Subcutaneous abdominal adipose tissue (tissue), 5 donors: ENCODE measurements around the gene TP73.

ENCODE experiments used
- H3K27ac ChIP-seq: one replicate; pipeline ENCODE4 v1.7.0; 2013; ENCODE audit warnings: low read depth, mild to moderate bottlenecking, inconsistent platforms, low read length, moderate library complexity
- H3K27me3 ChIP-seq, 5 donors: one replicate each; pipeline ENCODE4 v1.7.0; 2013; ENCODE audit warnings: low read length in 5 of 5, inconsistent platforms in 1 of 5; ENCODE audit not compliant: control insufficient read depth in 5 of 5, insufficient read depth in 4 of 5
- H3K36me3 ChIP-seq, 5 donors: one replicate each; pipeline ENCODE4 v1.7.0; 2013; ENCODE audit warnings: low read length in 5 of 5; ENCODE audit not compliant: control insufficient read depth in 5 of 5, insufficient read depth in 5 of 5
- H3K4me1 ChIP-seq, 5 donors: one replicate each; pipeline ENCODE4 v1.7.0; 2013; ENCODE audit warnings: low read length in 5 of 5, mild to moderate bottlenecking in 3 of 5, moderate library complexity in 1 of 5; ENCODE audit not compliant: control insufficient read depth in 5 of 5, insufficient read depth in 5 of 5
- H3K4me3 ChIP-seq, 5 donors: one replicate each; pipeline ENCODE4 v1.7.0; 2013; ENCODE audit warnings: low read length in 5 of 5, low read depth in 1 of 5
- H3K9ac ChIP-seq, 5 donors: one replicate each; pipeline ENCODE4 v1.7.0; 2013; ENCODE audit warnings: low read length in 5 of 5, mild to moderate bottlenecking in 4 of 5, moderate library complexity in 3 of 5
- H3K9me3 ChIP-seq, 5 donors: one replicate each; pipeline ENCODE4 v1.7.0; 2013; ENCODE audit warnings: low read length in 5 of 5; ENCODE audit not compliant: control insufficient read depth in 5 of 5
- donor health status: healthy.
- donor health status: healthy.
- donor health status: healthy.
- donor health status: healthy.
- donor health status: healthy.

The TP73 gene

DNA sequence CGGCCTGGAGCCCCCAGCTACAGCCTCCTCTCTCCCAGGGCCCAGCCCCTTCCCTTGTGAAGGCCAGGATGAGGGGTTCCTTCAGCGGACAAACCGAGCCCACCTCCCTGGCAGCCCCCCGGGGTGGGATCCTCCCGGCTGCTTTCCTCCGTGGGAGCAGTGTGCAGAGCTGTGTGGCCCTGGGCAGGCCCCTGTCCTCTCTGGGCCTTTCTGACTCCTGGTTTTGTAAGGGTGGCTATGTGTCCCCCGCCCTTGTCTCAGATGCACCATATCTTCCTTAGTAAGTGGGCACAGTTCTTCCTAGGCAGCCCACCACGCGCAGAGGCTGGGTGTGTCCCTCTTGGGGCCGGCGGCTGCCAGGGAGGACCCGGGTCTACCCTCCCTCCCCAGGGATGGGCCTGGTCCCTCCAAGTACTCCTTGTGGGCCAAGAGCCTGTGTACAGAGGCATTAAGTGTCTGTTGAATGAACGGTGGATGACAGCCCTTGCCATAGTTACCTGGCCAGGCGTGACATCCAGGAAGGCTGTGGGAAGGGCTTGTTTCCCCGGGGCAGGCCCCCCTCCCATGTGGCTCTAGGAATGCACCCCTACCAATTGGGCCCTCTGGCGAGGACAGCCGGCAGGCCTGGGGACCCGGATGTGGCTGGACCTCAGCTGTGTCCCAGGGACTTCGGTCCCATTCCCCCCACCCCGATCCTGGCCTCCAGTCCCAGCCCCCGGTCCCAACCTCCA lies 124.1 kb downstream of the TP73 start:
- Histone ChIP-seq H3K27ac (no peak overlapping the region), H3K27me3 (no peaks in the 10 kb centered on the region), H3K4me3 (no peak overlapping the region), H3K9ac (no peak overlapping the region), H3K4me1 (peaks cover 0 to 30% (median 21%) of the 10 kb centered on the region in 5 donors), H3K9me3 (no peaks in the 10 kb centered on the region), H3K36me3 (peaks cover 0 to 44% (median 34%) of the 10 kb centered on the region in 5 donors)

DNA sequence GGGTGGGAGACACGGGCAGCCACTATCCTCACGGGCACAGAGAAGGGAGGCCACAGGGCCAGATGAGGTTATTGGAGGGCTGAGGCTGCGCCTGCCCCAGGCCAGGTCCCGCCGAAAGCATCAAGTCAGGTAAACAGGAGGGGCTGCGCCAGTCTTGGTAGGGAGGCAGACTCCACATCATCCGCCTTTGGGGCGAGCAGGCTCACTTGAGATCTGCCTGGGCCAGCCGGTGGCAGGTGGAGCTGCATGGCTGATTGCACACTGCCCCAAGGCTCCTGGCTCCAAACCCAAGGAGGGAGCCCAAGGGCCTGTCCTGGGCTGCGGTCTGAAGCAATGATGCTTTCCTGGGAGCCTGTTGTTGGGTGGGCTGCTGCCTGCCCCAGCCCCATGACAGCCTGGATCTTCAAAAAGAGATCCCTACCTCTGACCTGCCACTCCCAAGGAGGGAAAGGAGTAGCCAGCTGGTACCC lies 124.8 kb downstream of the TP73 start:
- peaks cover 0 to 51% (median 41%) of the 10 kb centered on the region in 5 donors for H3K36me3 ChIP-seq

DNA sequence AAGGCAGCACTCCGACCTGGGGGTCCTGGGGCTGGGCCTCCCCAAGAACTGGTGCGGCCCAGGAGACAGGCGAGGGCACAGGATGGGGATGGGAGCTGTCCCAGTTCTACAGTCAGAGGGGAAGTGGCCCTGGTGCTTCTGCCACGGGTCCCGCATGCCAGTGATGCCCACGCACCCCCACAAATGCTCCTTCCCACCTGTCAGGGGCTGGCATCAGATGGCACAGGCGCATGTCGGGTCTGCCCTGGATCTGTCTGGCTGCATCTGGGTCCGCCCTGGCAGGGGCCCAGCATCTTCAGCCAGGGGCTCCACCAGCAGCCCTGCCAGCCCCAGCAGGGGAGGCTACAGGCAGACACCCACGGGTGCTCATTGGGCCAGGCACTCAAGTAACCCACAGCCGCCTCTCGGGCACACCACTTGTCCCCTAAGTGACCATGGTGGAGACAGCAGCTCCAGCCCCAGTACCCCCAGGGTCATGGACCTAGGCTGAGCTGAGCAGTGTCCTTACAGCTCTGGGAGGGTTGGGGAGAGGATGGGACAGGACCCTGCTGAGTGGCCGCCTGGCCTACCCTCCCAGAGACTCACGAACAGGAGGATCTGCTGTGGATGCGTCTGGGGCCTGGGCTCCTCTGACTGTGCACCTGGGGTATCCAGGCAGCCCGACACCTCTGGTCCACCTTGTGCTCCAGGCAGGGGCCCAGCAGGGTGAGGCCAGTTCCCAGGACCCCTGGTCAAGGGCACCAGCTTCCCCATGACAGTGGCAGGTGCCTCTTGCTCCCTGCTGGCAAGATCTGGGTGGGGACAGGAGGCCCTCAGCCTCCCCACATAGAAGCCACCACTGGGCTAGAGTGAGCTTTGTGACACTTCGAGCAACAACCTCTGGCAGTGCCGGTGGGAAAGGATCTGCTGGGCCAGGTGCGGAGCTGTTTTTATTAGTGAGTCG lies 125.6 kb downstream of the TP73 start:
- Histone ChIP-seq H3K9ac (no peak overlapping the region), H3K4me1 (peaks cover 0 to 18% (median 10%) of the 10 kb centered on the region in 5 donors), H3K4me3 (no peak overlapping the region), H3K27ac (no peak overlapping the region), H3K9me3 (no peaks in the 10 kb centered on the region), H3K36me3 (peaks cover 0 to 59% (median 49%) of the 10 kb centered on the region in 5 donors), H3K27me3 (no peaks in the 10 kb centered on the region)

More for the DNA sequence above, 124.8 kb downstream of the TP73 start:
- no peak overlapping the region for H3K9ac ChIP-seq
- H3K27me3 ChIP-seq: no peaks in the 10 kb centered on the region
- H3K4me1 ChIP-seq: peaks cover 0 to 22% (median 14%) of the 10 kb centered on the region in 5 donors
- H3K9me3 ChIP-seq: no peaks in the 10 kb centered on the region
- no peak overlapping the region for H3K27ac ChIP-seq
- no peak overlapping the region for H3K4me3 ChIP-seq

DNA sequence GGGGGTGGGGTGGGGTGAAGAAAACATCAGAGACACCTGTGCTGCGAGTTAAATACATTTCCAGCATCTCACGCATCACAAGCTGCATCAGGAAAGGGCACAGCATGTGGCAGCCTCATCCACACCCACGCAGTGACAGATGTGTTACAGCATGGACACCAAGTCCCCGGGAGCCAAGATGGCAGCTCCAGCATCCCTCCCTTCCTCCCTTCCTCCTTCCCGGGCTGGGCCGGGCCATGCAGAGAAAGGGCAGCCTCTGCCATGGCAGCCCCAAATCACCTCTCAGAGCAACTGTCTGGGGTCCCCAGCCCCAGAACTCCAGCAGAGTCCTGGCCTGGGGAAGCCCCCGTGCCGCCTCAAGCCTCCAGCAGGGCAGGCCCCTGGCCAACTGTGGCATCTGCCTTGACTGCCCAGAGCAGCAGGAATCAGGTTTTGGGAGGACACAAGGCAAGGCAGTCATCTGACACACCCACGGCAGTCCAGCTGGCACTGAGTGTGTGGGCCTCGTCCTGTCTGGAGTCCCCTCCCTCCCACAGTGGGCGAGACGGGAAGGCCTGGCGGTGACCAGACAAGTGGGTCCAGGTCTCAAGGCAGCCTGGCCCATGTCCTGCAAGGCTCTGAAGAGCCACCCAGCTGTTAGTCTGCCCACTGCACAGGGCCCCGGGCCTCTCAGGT lies 126.4 kb downstream of the TP73 start:
- H3K36me3 ChIP-seq: peaks cover 0 to 67% (median 55%) of the 10 kb centered on the region in 5 donors
- no peak overlapping the region for H3K27ac ChIP-seq
- no peaks in the 10 kb centered on the region for H3K9me3 ChIP-seq
- H3K4me3 ChIP-seq: no peak overlapping the region
- no peak overlapping the region for H3K9ac ChIP-seq
- H3K27me3 ChIP-seq: no peaks in the 10 kb centered on the region
- peaks cover 0 to 12% (median 9%) of the 10 kb centered on the region in 5 donors for H3K4me1 ChIP-seq

DNA sequence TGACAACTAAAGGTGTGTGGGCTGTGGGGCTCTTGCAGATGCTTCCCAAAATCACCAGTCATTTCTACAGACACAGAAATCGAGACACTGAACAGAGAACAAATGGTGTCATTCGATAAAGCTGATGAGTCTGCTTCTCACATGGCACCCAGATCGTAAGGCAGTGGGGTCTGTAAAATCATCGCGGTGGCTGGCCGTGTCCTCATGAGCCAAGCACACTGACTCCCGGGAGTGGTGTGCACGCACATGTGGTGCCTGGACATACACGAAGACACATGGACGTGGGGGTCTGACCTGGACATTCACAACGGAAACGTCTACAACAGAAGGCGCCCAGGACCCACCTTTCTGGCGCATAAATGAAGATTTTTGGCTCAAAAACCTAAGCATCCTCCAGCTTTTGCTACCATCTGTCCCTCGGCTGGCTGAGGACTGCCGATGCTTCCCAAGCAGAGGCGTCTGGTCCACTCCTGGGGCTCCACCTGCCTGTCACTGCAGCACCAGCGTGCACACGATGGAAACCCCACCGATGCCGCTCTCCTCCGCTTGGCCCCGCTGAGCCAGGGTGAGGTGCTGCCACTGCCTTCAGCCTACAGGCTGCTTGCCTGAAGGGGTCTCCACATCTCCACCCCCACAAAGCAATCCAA lies 127.1 kb downstream of the TP73 start:
- Histone ChIP-seq H3K4me1 (peaks cover 0 to 12% (median 9%) of the 10 kb centered on the region in 5 donors), H3K9ac (no peak overlapping the region), H3K36me3 (peaks cover 0 to 74% (median 62%) of the 10 kb centered on the region in 5 donors)

DNA sequence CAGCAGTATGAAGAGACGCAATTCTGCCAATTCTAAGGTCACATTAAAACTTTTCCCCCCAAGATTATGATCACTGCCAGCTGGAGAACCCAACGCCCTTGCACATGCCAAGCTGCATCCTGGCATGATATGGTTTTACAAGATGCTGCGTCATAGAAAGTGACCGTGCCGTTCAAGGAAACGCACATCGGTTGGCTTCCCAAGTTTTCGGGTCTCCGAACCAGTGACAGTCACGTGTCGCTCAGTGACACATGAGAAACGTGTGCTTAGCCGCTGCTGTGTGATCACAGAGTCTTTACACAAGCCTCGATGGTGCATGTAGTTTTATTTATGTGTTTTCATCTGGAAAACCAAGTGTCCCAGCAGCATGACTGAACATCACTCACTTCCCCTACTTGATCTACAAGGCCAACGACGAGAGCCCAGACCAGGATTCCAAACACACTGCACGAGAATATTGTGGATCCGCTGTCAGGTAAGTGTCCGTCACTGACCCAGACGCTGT lies 127.6 kb downstream of the TP73 start:
- peaks cover 0 to 79% (median 67%) of the 10 kb centered on the region in 5 donors for H3K36me3 ChIP-seq
- peaks cover 0 to 10% (median 9%) of the 10 kb centered on the region in 5 donors for H3K4me1 ChIP-seq
- H3K27ac ChIP-seq: no peak overlapping the region
- no peaks in the 10 kb centered on the region for H3K27me3 ChIP-seq
- H3K9me3 ChIP-seq: no peaks in the 10 kb centered on the region
- no peak overlapping the region for H3K4me3 ChIP-seq
- H3K9ac ChIP-seq: no peak overlapping the region

More for the DNA sequence above, 127.1 kb downstream of the TP73 start:
- H3K27me3 ChIP-seq: no peaks in the 10 kb centered on the region
- H3K4me3 ChIP-seq: no peak overlapping the region
- H3K27ac ChIP-seq: no peak overlapping the region
- H3K9me3 ChIP-seq: no peaks in the 10 kb centered on the region

DNA sequence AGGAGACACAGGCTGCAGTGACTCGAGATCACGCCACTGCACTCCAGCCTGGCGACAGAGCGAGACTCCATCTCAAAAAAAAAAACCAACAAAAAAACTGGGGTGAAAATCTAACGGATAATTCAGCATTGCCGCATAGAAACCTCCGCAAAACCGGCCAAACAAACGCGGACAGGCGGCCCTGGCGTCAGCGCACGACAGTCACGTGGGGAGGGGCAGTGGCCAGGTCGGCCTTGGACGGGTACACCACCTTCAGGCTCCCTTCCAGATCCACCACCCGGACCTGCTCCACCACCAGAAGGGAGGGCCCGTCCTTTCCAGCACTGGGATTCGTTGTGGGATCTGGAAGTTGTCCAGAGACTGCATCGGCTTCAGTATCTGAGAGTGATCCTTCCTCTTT lies 128.6 kb downstream of the TP73 start:
- H3K4me3 ChIP-seq: no peak overlapping the region
- H3K9ac ChIP-seq: no peak overlapping the region
- no peak overlapping the region for H3K27ac ChIP-seq
- no peaks in the 10 kb centered on the region for H3K27me3 ChIP-seq
- H3K4me1 ChIP-seq: peaks cover 0 to under 1% (median 0%) of the 10 kb centered on the region in 5 donors
- H3K36me3 ChIP-seq: peaks cover 0 to 89% (median 76%) of the 10 kb centered on the region in 5 donors
- no peaks in the 10 kb centered on the region for H3K9me3 ChIP-seq

DNA sequence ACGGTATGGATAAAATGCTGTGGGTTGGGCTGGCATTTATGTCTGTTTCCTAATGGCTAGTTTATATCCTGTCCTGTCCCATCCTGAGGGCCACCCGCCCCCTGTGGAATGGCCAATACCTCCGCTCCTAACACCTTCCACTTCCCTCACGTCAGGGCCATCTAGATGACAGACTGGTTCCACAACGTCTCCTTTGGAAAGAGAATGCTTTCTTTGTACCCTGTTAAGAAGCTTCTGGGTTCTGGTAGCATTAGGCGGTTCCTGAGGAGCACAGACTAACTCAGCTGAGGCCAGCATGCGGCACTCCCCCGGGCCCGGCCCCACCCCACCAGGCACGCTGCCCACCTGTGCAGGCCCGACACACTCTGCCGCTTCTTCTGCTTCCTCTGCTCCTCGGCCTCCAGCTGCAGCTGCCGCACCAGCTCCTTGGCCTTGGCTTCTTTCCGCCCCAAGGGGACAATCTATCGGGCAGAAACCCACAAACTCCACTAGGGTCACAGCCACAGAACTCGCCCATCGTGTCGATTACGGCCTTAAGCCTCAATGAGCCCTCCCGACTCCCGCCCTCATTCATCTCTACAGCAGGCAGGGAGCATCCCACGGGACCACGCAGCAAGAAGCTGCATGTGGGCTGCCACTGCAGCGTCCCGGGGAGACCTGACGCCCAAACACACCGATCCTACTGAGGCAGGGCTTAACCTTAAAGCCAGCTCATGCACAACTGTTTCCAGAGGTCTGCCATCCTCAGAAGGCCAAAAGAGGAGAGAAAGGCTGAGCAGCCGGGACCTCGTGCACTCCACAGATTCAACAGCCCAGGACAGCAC lies 131.5 kb downstream of the TP73 start:
- H3K36me3 ChIP-seq: peaks cover 0 to 100% (median 93%) of the 10 kb centered on the region in 5 donors
- no peak overlapping the region for H3K27ac ChIP-seq
- H3K27me3 ChIP-seq: no peaks in the 10 kb centered on the region
- H3K9ac ChIP-seq: no peak overlapping the region
- H3K4me1 ChIP-seq: no peaks in the 10 kb centered on the region
- no peak overlapping the region for H3K4me3 ChIP-seq
- H3K9me3 ChIP-seq: no peaks in the 10 kb centered on the region
